Colonic mucosa (tissue), 4 donors: ENCODE data around the gene RAB33A. TPM values are rescaled to one million over a fixed set of nuclear protein-coding genes. Genes with fewer than 3 reads are reported as not detected.

Source experiments
- DNase-seq: peaks from one replicate; pipeline ENCODE4 v3.0.0-alpha.2; 2020
- H3K27ac ChIP-seq: fragments of 200-600 bp; one replicate; pipeline ENCODE4 v1.8.0; 2021
- H3K27me3 ChIP-seq: fragments of 200-600 bp; one replicate; pipeline ENCODE4 v1.8.0; 2021
- H3K36me3 ChIP-seq: fragments of 200-600 bp; one replicate; pipeline ENCODE4 v1.8.0; 2021
- H3K4me1 ChIP-seq: fragments of 200-600 bp; one replicate; pipeline ENCODE4 v1.8.0; 2021; ENCODE audit warnings: mild to moderate bottlenecking
- H3K4me3 ChIP-seq: fragments of 200-600 bp; one replicate; pipeline ENCODE4 v1.8.0; 2021
- H3K9ac ChIP-seq, 2 donors: one replicate each; pipeline ENCODE4 v1.7.0; 2013; ENCODE audit warnings: control low read depth in 2 of 2, low read depth in 2 of 2, low read length in 2 of 2
- H3K9me3 ChIP-seq: fragments of 200-600 bp; one replicate; pipeline ENCODE4 v1.8.0; 2021
- intact Hi-C: fragments of 100-400 bp; cut with DNase I; formaldehyde crosslinking; loops from one replicate; pipeline ENCODE4 v1.14.1; 2022
- total RNA-seq, 2 donors: library from RNA; stranded (reverse); fragmentation: NEBNext Ultra II Directional in 1 of 2; extraction: Animal tissue kit (Norgen Biotek cat#: 25700) in 1 of 2; gene quantifications; one replicate each; pipeline ENCODE4 v1.2.1, GENCODE V29; 2021
- TF ChIP-seq, protein P1 (sequence below): fragments of 200-600 bp; IDR thresholded peaks from one replicate; pipeline ENCODE4 v1.8.0; 2022; ENCODE audit warnings: antibody characterized with exemption, mild to moderate bottlenecking
- donor health status: healthy.
- donor health status: DM: no; HTN: no; CAD: no.
- donor health status: DM: no; HTN: no; CAD: no.

Gene RAB33A
- total RNA-seq, 2 donors from 2014 or later = 0.50 TPM; not detected in 1

- no peaks in the 10 kb centered on the region for H3K4me1 ChIP-seq
- no peak overlapping the region for H3K9ac ChIP-seq
- no peaks in the 10 kb centered on the region for H3K36me3 ChIP-seq
- DNase-seq = no peak
- intact Hi-C loops = no loop called here
- TF ChIP-seq, protein P1, sequence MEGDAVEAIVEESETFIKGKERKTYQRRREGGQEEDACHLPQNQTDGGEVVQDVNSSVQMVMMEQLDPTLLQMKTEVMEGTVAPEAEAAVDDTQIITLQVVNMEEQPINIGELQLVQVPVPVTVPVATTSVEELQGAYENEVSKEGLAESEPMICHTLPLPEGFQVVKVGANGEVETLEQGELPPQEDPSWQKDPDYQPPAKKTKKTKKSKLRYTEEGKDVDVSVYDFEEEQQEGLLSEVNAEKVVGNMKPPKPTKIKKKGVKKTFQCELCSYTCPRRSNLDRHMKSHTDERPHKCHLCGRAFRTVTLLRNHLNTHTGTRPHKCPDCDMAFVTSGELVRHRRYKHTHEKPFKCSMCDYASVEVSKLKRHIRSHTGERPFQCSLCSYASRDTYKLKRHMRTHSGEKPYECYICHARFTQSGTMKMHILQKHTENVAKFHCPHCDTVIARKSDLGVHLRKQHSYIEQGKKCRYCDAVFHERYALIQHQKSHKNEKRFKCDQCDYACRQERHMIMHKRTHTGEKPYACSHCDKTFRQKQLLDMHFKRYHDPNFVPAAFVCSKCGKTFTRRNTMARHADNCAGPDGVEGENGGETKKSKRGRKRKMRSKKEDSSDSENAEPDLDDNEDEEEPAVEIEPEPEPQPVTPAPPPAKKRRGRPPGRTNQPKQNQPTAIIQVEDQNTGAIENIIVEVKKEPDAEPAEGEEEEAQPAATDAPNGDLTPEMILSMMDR = no peak
- no peaks in the 10 kb centered on the region for H3K27me3 ChIP-seq
- no peaks in the 10 kb centered on the region for H3K9me3 ChIP-seq
- no peak overlapping the region for H3K4me3 ChIP-seq
- H3K27ac ChIP-seq = no peak overlapping the region
These were observed 14.9 kb downstream of the RAB33A start for GRCh38 chrX:130186651-130187050.

- Histone ChIP-seq H3K4me3 (no peak overlapping the region), H3K27ac (no peak overlapping the region), H3K4me1 (no peaks in the 10 kb centered on the region), H3K9me3 (no peaks in the 10 kb centered on the region), H3K27me3 (no peaks in the 10 kb centered on the region), H3K9ac (no peak overlapping the region), H3K36me3 (no peaks in the 10 kb centered on the region)
- DNase-seq = no peak
- intact Hi-C loops = loop anchor here (5.0 to 10.0 kb wide), 3 partner anchors 108 to 586 kb away; no protein-coding TSS in a partner anchor
- TF ChIP-seq, protein P1 = no peak
These were observed 19.0 kb downstream of the RAB33A start for GRCh38 chrX:130190801-130191200.

- Histone ChIP-seq H3K36me3 (no peaks in the 10 kb centered on the region), H3K4me3 (no peak overlapping the region), H3K9me3 (no peaks in the 10 kb centered on the region), H3K27me3 (no peaks in the 10 kb centered on the region), H3K4me1 (no peaks in the 10 kb centered on the region), H3K27ac (no peak overlapping the region), H3K9ac (no peak overlapping the region)
- no peak for DNase-seq
- intact Hi-C loops = loop anchor here (10.0 kb wide), 1 partner anchor 592 kb away; no protein-coding TSS in a partner anchor
- TF ChIP-seq, protein P1 = no peak
These were observed 24.7 kb downstream of the RAB33A start for GRCh38 chrX:130196466-130196865.

DNA sequence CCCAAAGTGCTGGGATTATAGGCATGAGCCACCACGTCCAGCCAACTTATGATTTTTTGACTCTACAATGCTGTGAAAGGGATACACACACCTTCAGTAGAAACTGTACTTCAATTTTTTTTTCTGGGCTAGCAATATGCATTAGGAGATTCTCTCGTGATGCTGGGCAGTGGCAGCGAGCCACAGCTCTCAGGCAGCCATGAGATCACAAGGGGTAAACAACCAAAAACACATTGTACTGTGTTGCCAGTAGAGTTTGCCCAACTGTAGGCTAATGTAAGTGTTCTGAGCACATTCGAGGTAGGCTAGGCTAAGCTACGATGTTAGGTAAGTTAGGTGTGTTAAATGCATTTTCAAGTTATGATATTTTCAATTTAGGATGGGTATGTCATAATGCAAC is 25.7 kb downstream of the RAB33A start:
- TF ChIP-seq, protein P1 = no peak
- Histone ChIP-seq H3K4me1 (no peaks in the 10 kb centered on the region), H3K36me3 (no peaks in the 10 kb centered on the region), H3K9me3 (no peaks in the 10 kb centered on the region), H3K9ac (no peak overlapping the region), H3K4me3 (no peak overlapping the region), H3K27me3 (no peaks in the 10 kb centered on the region), H3K27ac (no peak overlapping the region)
- no peak for DNase-seq
- intact Hi-C loops = loop anchor here (10.0 kb wide), 1 partner anchor 593 kb away; no protein-coding TSS in a partner anchor

DNA sequence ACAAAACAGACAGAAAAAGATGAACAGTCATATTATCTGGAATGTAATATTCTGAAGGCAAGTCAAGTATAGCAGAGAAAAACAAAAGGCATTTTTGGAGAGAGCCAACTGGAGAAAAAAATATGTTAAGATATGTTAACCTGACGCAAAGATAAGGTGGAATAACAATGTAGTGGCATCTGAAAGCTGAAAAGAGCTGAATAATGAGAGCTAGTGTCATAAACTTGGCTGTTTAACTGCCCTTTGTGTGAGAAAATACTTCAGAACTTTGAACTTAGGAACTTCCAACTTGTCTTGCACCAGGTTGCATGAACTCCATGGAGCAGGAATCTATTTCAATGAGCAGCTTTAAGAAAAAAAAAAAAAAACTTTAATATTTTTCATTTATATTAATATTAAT is 32.9 kb downstream of the RAB33A start:
- Histone ChIP-seq H3K4me1 (no peaks in the 10 kb centered on the region), H3K27ac (no peak overlapping the region), H3K9ac (no peak overlapping the region), H3K36me3 (no peaks in the 10 kb centered on the region), H3K27me3 (no peaks in the 10 kb centered on the region), H3K4me3 (no peak overlapping the region), H3K9me3 (no peaks in the 10 kb centered on the region)
- intact Hi-C loops = no loop called here
- no peak for DNase-seq
- TF ChIP-seq, protein P1 = no peak
